Left forelimb (tissue), 1 donor: Measurements from ENCODE around the gene PDPK1.
"Not testable (repeated sequence)": the region's sequence is repeated elsewhere in the genome, so short reads cannot be mapped to it uniquely, and the experiment has no call there.

ENCODE experiments used
- DNase-seq: peaks from one replicate; pipeline ENCODE4 v3.0.0-alpha.2; 2018; ENCODE audit warnings: low spot score

The PDPK1 gene

DNA sequence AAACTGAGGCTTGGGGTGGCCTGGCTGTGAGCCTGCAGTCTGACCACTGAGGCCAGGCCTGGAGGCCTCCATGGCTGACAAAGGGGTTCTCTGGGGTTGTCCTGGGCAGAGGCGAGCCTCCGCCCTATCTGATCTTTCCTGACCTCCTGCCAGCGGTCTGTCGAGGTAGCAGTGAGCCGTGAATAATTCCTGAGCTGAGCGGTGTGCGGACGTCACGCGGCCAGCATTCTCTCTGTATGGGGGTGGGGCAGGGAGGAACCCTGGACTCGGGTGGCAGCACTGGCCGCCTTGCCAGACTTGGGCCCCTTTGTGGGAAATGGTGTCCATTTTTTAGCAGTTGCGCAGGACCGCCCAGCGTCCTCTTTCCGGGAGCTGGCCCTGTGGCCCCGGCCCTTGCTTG lies 74.1 kb downstream of the PDPK1 start:
- DNase-seq = not testable (repeated sequence)

DNA sequence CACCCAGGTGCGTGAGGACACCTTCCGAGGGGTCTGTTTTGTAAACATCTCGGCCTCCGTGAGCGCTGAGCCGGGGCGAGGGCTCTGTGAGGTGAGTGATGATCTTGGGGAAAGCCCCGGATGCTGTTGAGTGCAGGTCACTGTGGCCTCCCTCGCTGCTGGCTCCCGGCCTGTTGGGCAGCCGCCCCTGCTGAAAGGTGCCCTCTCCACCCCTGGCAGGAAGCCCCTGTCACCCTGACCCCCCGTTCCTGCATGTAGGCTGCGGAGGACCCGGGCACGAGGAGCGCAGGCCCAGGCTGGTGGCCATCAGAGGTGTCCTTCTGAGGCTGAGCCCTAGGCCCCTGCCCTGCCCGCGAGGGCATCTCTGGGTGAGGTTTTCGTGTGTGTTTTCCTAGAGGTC lies 75.4 kb downstream of the PDPK1 start:
- DNase-seq = not testable (repeated sequence)

DNA sequence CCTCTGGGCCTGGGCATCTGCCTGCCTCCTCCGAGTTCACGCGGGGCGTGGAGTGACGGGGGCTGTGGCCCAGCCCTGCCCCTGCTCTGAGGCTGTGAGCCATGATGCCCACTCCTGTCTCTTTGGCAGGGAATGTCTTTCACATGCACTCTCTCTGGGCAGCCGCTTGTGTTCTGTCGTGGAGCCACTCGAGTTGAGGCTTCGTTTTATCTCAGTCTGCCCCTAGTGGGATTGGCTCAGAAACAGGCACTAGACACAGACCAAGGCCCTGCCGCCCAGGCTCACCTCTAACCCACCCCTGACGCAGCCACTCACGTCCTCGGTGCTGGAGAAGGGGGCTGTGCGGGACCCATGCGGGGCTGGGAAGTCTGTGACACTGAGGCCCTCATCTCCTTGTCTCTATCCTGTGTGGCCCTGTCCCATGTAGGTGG lies 77.0 kb downstream of the PDPK1 start:
- DNase-seq = no peak

DNA sequence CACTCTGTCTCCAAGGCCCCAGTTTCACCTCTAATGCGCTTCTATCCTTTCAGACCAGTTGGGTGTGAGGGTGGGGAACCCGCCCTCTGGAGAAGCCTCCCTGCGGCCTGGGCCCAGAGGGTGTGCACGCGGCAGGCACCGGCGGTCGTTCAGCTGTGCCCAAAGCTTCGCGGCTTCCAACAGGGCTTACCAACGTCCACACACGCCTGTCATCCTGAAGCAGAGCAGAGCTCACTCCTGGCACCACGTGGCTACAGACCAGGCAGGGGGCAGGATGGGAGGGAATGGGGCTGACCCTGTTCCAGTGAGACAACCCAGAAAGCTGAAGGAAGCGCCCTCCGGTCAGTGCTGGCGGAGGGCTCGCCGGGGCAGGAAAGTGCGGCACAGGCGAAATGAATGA lies 81.1 kb downstream of the PDPK1 start:
- DNase-seq = not testable (repeated sequence)

DNA sequence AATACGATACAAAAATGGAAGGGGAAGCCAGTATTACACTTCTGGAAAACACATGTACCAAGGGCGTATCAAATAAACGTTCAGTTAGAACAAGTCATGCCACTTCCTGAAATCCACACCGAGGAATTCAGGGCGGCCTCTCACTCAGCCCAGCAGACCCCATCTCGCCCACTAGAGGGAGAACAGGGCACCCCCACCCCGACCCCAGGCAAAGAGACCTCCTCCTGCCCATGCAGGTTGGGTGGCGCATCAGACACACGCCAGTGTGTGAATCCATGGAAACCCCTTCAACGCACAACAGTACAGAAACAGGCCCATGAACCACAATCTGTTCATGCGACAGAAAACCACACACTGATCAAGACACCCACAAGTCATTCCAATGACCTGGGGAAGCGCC lies 81.8 kb downstream of the PDPK1 start:
- not testable (repeated sequence) for DNase-seq

DNA sequence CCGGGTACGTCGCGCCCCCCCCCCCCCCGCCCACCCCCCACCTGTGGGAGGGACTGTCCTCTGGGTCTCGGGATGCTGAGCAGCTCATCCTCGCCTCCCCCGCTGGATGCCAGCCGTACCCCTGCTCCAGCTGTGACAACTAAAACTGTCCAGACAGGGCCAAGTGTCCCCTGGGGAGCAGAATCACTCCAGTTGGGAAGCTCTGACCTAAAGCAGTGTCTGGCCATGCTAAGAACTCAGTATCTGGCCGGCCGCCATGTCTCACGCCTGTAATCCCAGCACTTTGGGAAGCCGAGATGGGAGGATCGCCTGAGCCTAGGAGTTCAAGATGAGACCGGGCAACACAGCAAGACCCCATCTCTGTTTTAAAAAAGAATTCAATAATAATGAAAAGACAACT lies 83.0 kb downstream of the PDPK1 start:
- DNase-seq = not testable (repeated sequence)

DNA sequence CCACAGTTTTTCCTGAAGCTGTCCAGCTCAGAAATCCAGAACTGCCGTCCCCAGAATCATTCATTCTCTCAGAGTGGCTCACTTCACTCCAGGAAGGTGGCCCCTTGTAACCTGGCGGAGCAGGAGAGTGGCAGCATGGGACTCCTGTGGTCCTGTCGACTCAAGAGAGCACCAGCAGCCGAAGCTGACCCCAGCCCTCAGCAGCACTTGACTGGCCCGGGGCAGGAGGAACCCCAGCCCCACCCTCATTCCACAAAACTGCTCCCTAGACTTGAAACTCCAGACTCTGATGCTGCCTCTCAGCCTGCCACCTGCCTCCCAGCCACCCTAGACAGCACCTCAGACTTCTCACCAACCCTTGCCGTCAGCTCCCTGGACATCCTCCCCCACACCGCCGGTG lies 83.6 kb downstream of the PDPK1 start:
- not testable (repeated sequence) for DNase-seq

DNA sequence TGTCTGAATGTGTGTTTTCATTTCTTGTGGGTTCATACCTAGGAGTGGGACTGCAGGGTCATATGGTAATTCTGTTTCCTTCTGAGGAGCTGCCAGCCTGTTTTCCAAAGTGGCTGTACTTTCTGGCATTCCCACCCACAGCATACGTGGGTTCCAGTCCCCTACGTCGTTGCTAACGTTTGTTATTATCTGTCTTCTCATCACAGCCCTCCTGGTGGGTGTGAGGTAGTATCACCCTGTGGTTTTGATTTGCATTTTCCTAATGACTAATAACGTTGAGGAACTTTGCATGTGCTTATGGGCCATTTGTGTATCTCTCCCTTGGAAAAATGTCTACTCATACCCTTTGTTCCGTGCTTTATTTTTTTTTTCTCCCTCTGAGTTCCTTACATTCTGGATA lies 89.3 kb downstream of the PDPK1 start:
- DNase-seq = not testable (repeated sequence)

DNA sequence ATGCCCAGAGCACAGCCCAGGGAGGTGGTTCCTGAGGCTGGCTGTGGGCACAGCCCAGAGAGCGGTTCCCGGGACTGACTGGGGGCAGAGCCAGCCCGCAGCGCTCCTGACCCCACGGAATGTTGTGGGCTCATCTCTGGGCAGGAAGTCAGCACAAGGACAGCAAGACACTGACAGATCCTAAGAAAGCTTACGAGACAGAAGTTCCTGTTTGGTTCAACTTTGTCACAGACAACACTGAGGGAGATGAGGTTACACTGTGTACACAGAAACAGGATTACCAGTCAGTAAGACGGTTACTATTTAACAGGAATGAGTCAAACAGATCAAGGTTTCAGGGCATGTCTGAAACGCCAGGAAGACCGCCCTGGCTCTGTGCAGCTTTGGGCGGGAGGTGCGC lies 93.4 kb downstream of the PDPK1 start:
- DNase-seq = not testable (repeated sequence)

DNA sequence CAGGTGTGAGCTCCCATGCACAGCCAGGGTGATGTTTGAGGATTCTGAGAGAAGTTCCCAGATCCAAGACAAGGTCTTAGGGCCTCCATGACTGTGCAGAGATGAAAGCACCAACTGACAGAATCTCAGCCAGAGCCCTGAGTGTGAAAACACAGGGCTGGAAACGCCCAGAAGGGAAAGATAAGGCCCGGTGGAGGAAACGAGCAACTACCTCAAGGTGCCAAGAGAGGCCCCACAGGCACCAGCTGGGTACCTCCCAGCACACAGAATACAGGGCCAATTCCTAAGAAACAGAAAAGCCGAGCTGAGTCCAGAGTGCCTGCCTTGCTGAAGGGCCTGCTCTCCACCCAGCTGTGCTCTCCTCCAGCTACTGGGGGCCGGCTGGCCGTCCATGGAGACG lies 94.5 kb downstream of the PDPK1 start:
- not testable (repeated sequence) for DNase-seq

DNA sequence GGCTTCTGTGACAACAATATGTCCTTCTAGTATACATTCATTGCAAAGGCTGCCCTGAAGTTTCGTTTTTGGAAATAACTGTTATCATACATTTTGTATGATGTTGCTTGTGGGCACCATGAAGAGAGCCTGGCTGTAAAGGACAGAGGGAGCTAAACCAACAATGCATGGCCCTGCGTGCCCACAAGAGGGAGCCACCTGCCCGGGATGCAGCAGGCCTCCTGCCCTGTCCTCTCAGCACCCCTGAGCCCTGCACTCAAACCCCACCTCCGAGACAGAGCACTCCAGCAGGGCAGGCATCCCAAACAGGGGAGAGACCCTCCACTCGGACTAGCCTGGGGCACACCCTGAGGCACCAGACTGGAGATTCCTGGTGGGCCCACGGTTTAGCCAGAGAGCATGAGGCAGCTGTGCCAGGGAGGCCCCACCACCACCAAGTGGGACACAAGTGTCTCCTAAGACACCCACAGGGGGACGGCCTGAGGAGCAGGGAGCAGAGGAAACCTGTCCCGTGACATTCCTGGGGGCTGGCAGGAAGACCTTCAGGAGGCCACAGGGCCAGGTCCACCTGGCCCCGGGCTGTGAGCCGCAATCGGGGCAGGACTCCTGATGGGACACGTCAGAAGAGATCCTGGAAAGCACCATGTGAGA lies 101.4 kb downstream of the PDPK1 start:
- not testable (repeated sequence) for DNase-seq

DNA sequence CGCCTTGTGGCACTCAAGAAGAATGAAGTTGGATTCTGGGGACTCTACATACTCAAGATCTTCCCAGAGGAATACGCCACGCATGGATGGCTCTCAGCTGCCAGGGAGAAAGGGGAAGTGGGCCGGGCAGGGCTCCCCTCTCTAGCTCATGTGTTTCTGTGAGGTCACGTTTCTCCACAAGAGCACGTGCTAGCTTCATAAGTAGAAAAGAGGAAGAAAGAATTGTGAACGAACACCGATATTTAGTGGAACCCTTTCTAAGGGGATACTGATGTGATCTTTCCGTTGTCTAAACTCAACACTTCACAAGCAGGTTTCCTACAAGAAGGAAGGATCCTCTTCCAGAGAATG lies 101.9 kb downstream of the PDPK1 start:
- not testable (repeated sequence) for DNase-seq

DNA sequence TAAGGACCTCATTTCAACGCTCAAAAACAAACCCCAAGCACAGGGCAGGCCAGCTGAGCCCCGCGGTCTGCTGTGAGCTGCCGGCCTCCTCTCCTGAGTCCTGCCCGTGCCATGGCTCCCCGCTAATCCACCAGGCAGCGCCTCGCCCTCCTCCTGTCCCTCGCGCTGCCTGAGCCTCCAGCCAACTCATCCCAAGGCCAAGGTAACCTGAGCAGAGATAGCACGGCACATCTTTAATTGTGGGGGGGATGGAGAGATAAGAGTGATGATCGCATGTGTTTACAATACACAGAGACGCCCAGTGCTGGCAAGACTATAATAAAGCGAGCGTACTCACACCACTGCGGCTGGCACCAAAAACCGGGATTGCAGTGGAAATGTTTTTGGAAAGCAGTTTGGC lies 104.7 kb downstream of the PDPK1 start:
- DNase-seq = not testable (repeated sequence)

DNA sequence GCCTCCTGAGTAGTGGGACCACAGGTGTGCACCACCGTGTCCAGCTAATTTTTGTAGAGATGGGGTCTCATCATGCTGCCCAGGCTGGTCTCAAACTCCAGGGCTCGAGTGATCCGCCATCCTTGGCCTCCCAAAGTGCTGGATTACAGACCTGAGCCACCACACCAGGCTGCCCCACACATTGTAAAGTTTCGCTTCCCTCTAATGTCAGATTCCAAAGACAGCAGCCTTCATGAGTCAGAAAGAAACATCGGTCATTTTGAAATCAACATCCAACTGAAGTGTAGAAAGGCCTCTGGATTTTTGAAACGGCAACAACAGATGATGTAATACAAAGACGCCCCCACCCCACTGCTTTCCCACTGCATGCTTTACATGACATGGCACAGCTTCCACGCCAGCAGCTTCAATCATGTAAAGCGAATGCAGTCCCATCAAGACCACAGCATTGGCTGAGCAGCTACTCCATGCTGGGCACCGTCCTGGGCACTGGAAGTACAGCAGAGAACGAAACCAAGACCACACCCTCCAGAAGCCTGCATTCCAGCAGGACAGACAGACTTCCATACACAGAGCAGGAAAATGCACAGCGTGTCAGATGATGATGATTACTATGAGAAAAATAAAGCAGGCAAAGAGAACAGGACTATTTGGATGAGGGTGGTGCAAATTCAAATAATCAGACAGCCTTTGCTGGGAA lies 107.1 kb downstream of the PDPK1 start:
- DNase-seq = not testable (repeated sequence)

DNA sequence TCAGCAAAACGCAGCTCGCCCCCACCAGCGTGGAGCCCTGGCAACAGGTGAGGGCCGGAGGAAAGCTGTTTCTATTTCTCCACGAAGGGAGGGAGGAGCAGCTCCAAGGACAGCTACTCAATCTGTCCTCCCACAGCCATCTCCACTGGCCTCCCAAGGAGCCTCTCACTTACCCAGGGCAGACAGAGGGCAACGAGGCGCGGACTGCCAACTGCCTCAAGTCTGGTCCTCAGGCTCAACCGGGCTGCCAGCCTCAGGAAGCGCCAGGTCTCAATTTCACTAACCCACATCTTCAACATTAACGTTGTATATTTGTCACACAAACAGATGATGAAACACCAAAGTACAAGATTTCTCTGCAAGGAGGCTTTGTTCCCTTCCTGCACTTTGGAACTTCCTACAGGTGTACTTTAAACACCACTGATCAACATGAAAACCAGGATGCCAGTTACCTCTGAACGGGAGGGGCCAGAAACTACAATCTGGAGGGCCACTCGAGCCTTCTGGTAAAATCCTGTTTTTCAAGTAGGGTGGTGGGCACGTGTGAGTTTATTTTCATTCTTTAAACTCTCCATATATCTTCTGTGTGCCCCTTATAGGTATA lies 113.5 kb downstream of the PDPK1 start:
- DNase-seq = not testable (repeated sequence)
